MCF 10A (cell line): Measurements from ENCODE around the gene LPP. TPM values are rescaled to one million over a fixed set of nuclear protein-coding genes. Genes with fewer than 3 reads are reported as not detected.

ENCODE experiments used
- BruUV-seq: library from RNA; stranded (reverse); fragments of 400-500 nt; replicated peaks from 2 replicates; lab custom pipeline; 2021; lab: Mats Ljungman, UMichigan
- CTCF ChIA-PET: fragments of 300-600 bp; sonication (Branson Sonifier 250); formaldehyde crosslinking; extraction: SDS; loops from one replicate; lab custom pipeline; 2021; ENCODE audit warnings: antibody characterized with exemption, inconsistent platforms; lab: Yijun Ruan, JAX
- POLR2A ChIA-PET: fragments of 300-600, 350-650 bp; sonication (Branson Sonifier 250); formaldehyde crosslinking; extraction: SDS; loops from one replicate; lab custom pipeline; 2020; ENCODE audit warnings: antibody characterized with exemption, inconsistent platforms; lab: Yijun Ruan, JAX
- DNase-seq: peaks from one replicate; pipeline ENCODE4 v3.0.0-alpha.2; 2018; ENCODE audit not compliant: unreplicated experiment
- H3K27ac Mint-ChIP-seq: one replicate; pipeline ENCODE4 v1.8.0; 2022; ENCODE audit warnings: mild to moderate bottlenecking, low read depth, mixed read lengths; ENCODE audit not compliant: unreplicated experiment
- H3K27me3 Mint-ChIP-seq: one replicate; pipeline ENCODE4 v1.8.0; 2022; ENCODE audit warnings: mixed read lengths; ENCODE audit not compliant: insufficient read depth, unreplicated experiment
- H3K36me3 Mint-ChIP-seq: one replicate; pipeline ENCODE4 v1.8.0; 2022; ENCODE audit warnings: mild to moderate bottlenecking, moderate library complexity, mixed read lengths; ENCODE audit not compliant: insufficient read depth, unreplicated experiment
- H3K4me1 Mint-ChIP-seq: one replicate; pipeline ENCODE4 v1.8.0; 2022; ENCODE audit warnings: mixed read lengths; ENCODE audit not compliant: insufficient read depth, unreplicated experiment
- H3K4me3 Mint-ChIP-seq: one replicate; pipeline ENCODE4 v1.8.0; 2022; ENCODE audit warnings: mild to moderate bottlenecking, moderate library complexity, mixed read lengths; ENCODE audit not compliant: unreplicated experiment
- H3K9me3 Mint-ChIP-seq: one replicate; pipeline ENCODE4 v1.8.0; 2022; ENCODE audit warnings: mixed read lengths; ENCODE audit not compliant: unreplicated experiment
- intact Hi-C: fragments of 100-400 bp; cut with micrococcal nuclease; formaldehyde crosslinking; loops from 2 replicates; pipeline ENCODE4 v1.14.1; 2022
- total RNA-seq: library from RNA; stranded (reverse); gene quantifications from 2 replicates; pipeline ENCODE4 v1.2.3, GENCODE V29; 2022
- TF ChIP-seq, protein P1 (sequence below): fragments of 200-600 bp; IDR thresholded peaks from one replicate; pipeline ENCODE4 v1.8.0; 2022; ENCODE audit warnings: antibody characterized with exemption, mild to moderate bottlenecking; ENCODE audit not compliant: unreplicated experiment

Gene LPP
- total RNA-seq, 1 experiment from 2014 or later: 117 TPM

DNA sequence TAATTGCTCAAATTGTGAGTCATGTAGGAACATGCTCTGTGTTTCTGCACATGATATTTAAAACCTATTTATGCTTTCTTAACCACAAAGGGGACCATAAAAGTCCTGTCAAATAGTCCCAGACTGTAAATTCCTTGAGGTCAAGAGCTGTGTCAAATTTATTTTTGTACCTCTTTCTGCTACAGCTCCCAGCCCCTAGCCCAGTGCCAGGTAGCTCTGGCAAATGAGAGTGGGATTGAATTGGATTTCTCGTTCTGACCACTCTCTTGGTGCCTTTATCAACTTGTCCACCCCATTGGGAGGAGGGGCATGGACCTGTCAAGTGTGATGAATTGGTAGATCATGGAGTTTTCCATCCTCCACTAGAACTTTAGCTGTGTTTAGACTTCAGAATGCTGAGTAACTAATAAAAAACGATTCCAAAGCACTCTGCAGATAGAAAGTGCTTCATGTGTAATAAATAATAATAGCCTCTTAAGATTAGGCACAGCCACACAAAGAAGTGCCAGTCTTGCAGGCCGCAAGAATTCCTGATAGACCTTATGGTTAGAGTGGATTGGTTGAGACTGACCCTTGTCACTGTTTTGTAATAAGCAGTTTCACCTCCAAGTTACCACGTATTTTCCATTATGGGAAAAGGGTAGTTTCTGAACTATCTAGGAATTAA is 120.4 kb downstream of the LPP start:
- H3K4me3 Mint-ChIP-seq: no peak overlapping the region
- H3K27me3 Mint-ChIP-seq: no peaks in the 10 kb centered on the region
- no peak for DNase-seq
- peak overlapping the region; percentile 61 for H3K27ac Mint-ChIP-seq
- intact Hi-C loops: no loop called here
- BruUV-seq: no TSS peak
- peaks cover 11% of the 10 kb centered on the region for H3K36me3 Mint-ChIP-seq
- no peaks in the 10 kb centered on the region for H3K9me3 Mint-ChIP-seq
- ChIA-PET CTCF (interaction anchor here (0.6 kb wide), 5 partner anchors 10 to 879 kb away, joined by 3 to 4 read pairs (median 3); no protein-coding TSS in a partner anchor), POLR2A (interaction anchor here (0.6 to 1.1 kb wide), 5 partner anchors 8 to 536 kb away, joined by 3 to 4 read pairs (median 3); no protein-coding TSS in a partner anchor)
- TF ChIP-seq, protein P1, sequence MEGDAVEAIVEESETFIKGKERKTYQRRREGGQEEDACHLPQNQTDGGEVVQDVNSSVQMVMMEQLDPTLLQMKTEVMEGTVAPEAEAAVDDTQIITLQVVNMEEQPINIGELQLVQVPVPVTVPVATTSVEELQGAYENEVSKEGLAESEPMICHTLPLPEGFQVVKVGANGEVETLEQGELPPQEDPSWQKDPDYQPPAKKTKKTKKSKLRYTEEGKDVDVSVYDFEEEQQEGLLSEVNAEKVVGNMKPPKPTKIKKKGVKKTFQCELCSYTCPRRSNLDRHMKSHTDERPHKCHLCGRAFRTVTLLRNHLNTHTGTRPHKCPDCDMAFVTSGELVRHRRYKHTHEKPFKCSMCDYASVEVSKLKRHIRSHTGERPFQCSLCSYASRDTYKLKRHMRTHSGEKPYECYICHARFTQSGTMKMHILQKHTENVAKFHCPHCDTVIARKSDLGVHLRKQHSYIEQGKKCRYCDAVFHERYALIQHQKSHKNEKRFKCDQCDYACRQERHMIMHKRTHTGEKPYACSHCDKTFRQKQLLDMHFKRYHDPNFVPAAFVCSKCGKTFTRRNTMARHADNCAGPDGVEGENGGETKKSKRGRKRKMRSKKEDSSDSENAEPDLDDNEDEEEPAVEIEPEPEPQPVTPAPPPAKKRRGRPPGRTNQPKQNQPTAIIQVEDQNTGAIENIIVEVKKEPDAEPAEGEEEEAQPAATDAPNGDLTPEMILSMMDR: no peak
- peaks cover 34% of the 10 kb centered on the region for H3K4me1 Mint-ChIP-seq

DNA sequence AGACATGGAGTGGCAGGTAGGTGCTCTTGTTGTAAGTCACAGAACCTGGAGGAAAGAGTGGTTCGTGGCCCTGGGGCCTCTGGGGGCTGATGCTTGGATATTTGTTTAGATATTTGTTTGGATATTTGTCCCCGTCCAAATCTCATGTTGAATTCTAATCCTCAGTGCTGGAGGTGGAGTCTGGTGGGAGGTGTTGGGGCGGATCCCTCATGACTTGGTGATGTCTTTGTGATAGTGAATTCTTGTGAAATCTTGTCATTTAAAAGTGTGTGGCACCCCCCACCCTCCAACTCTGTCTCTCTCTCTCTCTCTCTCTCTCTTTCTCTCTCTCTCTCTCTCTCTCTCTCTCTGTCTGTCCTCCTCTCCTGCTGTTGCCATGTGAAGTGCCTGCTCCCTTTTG is 122.4 kb downstream of the LPP start:
- no peaks in the 10 kb centered on the region for H3K9me3 Mint-ChIP-seq
- CTCF ChIA-PET: interaction anchor here (0.9 to 1.1 kb wide), 2 partner anchors 100 to 679 kb away, joined by 3 read pairs; no protein-coding TSS in a partner anchor
- no peaks in the 10 kb centered on the region for H3K36me3 Mint-ChIP-seq
- POLR2A ChIA-PET: interaction anchor here (1.4 kb wide), 1 partner anchor 9 kb away, joined by 3 read pairs; no protein-coding TSS in a partner anchor
- H3K27ac Mint-ChIP-seq: peak overlapping the region; percentile 10
- H3K27me3 Mint-ChIP-seq: no peaks in the 10 kb centered on the region
- TF ChIP-seq, protein P1: no peak
- no peak overlapping the region for H3K4me3 Mint-ChIP-seq
- no TSS peak for BruUV-seq
- intact Hi-C loops: loop anchor here (5.0 kb wide), 1 partner anchor 534 kb away; no protein-coding TSS in a partner anchor
- DNase-seq: no peak
- H3K4me1 Mint-ChIP-seq: peaks cover 32% of the 10 kb centered on the region

DNA sequence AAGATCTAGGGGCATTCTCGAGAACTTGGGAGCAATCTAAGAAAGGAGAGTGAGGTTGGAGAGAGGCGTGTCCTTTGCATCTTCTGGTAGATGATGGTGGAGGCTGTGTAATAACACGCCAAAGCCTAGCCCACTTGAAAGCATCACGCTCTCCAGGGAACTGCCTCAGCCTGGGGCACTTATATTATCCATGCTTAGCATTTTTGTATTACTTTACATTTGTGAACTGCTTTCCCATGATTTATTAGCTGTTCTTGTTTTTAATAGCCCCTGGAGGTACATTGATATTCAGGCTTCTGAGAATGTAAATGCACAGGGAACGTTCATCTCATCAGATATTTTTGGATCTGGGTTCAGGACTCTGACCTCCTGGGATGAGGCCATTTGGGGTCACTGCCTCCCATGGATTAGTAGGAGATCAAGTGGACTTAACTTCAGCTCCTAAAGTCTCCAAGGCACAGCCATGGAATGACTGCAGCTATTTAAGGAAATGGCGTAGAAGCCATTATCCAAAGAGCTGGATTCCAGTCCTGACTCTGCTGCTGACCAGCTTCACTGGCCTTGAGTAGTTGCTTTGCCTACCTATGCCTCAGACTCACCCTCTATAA is 124.9 kb downstream of the LPP start:
- ChIA-PET CTCF (interaction anchor here (0.6 to 1.7 kb wide), 6 partner anchors 8 to 475 kb away, joined by 3 to 7 read pairs (median 3); no protein-coding TSS in a partner anchor), POLR2A (interaction anchor here (1.1 to 1.3 kb wide), 4 partner anchors 17 to 540 kb away, joined by 3 to 4 read pairs (median 3); partner anchors contain the start of gene BCL6)
- TF ChIP-seq, protein P1: no peak
- no peak overlapping the region for H3K4me3 Mint-ChIP-seq
- no peak for DNase-seq
- no TSS peak for BruUV-seq
- no peaks in the 10 kb centered on the region for H3K9me3 Mint-ChIP-seq
- peaks cover 37% of the 10 kb centered on the region for H3K4me1 Mint-ChIP-seq
- H3K27me3 Mint-ChIP-seq: no peaks in the 10 kb centered on the region
- no peaks in the 10 kb centered on the region for H3K36me3 Mint-ChIP-seq
- intact Hi-C loops: loop anchor here (5.0 kb wide), 1 partner anchor 537 kb away; no protein-coding TSS in a partner anchor
- no peak overlapping the region for H3K27ac Mint-ChIP-seq
